GM19023 (cell line): ENCODE data around the gene RGS14.
"Not testable (repeated sequence)": the region's sequence is repeated elsewhere in the genome, so short reads cannot be mapped to it uniquely, and the experiment has no call there.

Source experiments
- ATAC-seq: cut with Tn5 transposase; IDR thresholded peaks from one replicate; pipeline ENCODE4 v1.9.1; 2021; ENCODE audit warnings: mild to moderate bottlenecking, moderate library complexity; ENCODE audit not compliant: unreplicated experiment

RGS14 gene

GRCh38 chr5:177363565-177363964 lies 5.8 kb downstream of the RGS14 start:
- no peak for ATAC-seq

GRCh38 chr5:177364159-177364962 lies 6.6 kb downstream of the RGS14 start:
- peak; percentile 24 for ATAC-seq

- ATAC-seq, result no peak
Observed at GRCh38 chr5:177365845-177366527, 8.3 kb downstream of the RGS14 start.

GRCh38 chr5:177366528-177367322 lies 9.0 kb downstream of the RGS14 start:
- ATAC-seq, result no peak

- no peak for ATAC-seq
Observed at GRCh38 chr5:177367323-177367848, 9.7 kb downstream of the RGS14 start.

GRCh38 chr5:177367981-177368868 lies 10.5 kb downstream of the RGS14 start:
- no peak for ATAC-seq

- ATAC-seq, result no peak
Observed at GRCh38 chr5:177368869-177369644, 11.3 kb downstream of the RGS14 start.

GRCh38 chr5:177369645-177370440 lies 12.1 kb downstream of the RGS14 start:
- ATAC-seq, result no peak

- no peak for ATAC-seq
Observed at GRCh38 chr5:177370488-177371119, 12.9 kb downstream of the RGS14 start.

GRCh38 chr5:177371120-177372033 lies 13.7 kb downstream of the RGS14 start:
- ATAC-seq, result no peak

GRCh38 chr5:177372034-177372896 lies 14.5 kb downstream of the RGS14 start:
- no peak for ATAC-seq

GRCh38 chr5:177372910-177373309 lies 15.2 kb downstream of the RGS14 start:
- ATAC-seq, result no peak

GRCh38 chr5:177373806-177374205 lies 16.1 kb downstream of the RGS14 start:
- ATAC-seq, result no peak

GRCh38 chr5:177374211-177374610 lies 16.5 kb downstream of the RGS14 start:
- ATAC-seq, result no peak

GRCh38 chr5:177375516-177375915 lies 17.8 kb downstream of the RGS14 start:
- not testable (repeated sequence) for ATAC-seq

- no peak for ATAC-seq
Observed at GRCh38 chr5:177376107-177376506, 18.4 kb downstream of the RGS14 start.
